HL-60 (cell line): ENCODE data around the gene HPCA.

Experiments
- GABPA ChIP-seq: IDR thresholded peaks from 2 replicates; pipeline ENCODE4 v1.6.1; 2012; ENCODE audit warnings: low read depth
- POLR2AphosphoS5 ChIP-seq: IDR thresholded peaks from 2 replicates; pipeline ENCODE4 v1.6.1; 2012; ENCODE audit warnings: low read depth
- SPI1 ChIP-seq: IDR thresholded peaks from 2 replicates; pipeline ENCODE4 v1.6.1; 2012; ENCODE audit warnings: low read depth, mild to moderate bottlenecking, borderline replicate concordance
- TF ChIP-seq, protein P1 (sequence below): IDR thresholded peaks from 2 replicates; pipeline ENCODE4 v1.6.1; 2012; ENCODE audit warnings: low read depth; ENCODE audit not compliant: insufficient replicate concordance
- TF ChIP-seq, protein P2 (sequence below): IDR thresholded peaks from one replicate; pipeline ENCODE4 v1.5.1; 2011; ENCODE audit warnings: low read length, control low read depth, inconsistent platforms; ENCODE audit not compliant: insufficient read depth

DNA sequence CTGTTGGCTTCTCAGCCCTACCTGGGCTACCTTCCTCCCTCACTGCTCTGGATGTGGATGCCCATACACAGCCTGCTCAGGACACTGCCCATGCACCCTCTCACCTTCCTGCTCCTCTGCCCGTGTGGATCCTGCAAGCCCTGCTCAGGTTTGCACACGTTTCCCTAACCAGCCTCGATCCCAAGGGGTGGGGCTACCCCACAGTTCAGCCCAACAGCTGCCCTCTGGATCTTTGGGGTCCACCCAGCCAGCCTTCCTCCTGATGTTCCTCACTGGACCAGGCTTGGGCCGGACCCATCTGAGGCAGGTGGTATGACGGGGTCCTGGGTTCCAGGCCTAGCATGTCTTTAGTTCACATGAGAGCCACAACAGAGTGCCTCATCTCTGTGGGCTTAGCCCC, 10.2 kb downstream of the HPCA start:
- TF ChIP-seq, protein P1, sequence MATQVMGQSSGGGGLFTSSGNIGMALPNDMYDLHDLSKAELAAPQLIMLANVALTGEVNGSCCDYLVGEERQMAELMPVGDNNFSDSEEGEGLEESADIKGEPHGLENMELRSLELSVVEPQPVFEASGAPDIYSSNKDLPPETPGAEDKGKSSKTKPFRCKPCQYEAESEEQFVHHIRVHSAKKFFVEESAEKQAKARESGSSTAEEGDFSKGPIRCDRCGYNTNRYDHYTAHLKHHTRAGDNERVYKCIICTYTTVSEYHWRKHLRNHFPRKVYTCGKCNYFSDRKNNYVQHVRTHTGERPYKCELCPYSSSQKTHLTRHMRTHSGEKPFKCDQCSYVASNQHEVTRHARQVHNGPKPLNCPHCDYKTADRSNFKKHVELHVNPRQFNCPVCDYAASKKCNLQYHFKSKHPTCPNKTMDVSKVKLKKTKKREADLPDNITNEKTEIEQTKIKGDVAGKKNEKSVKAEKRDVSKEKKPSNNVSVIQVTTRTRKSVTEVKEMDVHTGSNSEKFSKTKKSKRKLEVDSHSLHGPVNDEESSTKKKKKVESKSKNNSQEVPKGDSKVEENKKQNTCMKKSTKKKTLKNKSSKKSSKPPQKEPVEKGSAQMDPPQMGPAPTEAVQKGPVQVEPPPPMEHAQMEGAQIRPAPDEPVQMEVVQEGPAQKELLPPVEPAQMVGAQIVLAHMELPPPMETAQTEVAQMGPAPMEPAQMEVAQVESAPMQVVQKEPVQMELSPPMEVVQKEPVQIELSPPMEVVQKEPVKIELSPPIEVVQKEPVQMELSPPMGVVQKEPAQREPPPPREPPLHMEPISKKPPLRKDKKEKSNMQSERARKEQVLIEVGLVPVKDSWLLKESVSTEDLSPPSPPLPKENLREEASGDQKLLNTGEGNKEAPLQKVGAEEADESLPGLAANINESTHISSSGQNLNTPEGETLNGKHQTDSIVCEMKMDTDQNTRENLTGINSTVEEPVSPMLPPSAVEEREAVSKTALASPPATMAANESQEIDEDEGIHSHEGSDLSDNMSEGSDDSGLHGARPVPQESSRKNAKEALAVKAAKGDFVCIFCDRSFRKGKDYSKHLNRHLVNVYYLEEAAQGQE, result no peak
- TF ChIP-seq, protein P2, sequence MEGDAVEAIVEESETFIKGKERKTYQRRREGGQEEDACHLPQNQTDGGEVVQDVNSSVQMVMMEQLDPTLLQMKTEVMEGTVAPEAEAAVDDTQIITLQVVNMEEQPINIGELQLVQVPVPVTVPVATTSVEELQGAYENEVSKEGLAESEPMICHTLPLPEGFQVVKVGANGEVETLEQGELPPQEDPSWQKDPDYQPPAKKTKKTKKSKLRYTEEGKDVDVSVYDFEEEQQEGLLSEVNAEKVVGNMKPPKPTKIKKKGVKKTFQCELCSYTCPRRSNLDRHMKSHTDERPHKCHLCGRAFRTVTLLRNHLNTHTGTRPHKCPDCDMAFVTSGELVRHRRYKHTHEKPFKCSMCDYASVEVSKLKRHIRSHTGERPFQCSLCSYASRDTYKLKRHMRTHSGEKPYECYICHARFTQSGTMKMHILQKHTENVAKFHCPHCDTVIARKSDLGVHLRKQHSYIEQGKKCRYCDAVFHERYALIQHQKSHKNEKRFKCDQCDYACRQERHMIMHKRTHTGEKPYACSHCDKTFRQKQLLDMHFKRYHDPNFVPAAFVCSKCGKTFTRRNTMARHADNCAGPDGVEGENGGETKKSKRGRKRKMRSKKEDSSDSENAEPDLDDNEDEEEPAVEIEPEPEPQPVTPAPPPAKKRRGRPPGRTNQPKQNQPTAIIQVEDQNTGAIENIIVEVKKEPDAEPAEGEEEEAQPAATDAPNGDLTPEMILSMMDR, result no peak
- no peak for TF ChIP-seq POLR2AphosphoS5
- TF ChIP-seq GABPA, result no peak
- no peak for TF ChIP-seq SPI1
